Measurements from ENCODE around the gene SDHAF4. TPM values are rescaled to one million over a fixed set of nuclear protein-coding genes. Genes with fewer than 3 reads are reported as not detected.

The SDHAF4 gene
- total and polyA plus RNA-seq, 9 donors, result 6.1 to 17.7 (median 9.5) TPM

DNA sequence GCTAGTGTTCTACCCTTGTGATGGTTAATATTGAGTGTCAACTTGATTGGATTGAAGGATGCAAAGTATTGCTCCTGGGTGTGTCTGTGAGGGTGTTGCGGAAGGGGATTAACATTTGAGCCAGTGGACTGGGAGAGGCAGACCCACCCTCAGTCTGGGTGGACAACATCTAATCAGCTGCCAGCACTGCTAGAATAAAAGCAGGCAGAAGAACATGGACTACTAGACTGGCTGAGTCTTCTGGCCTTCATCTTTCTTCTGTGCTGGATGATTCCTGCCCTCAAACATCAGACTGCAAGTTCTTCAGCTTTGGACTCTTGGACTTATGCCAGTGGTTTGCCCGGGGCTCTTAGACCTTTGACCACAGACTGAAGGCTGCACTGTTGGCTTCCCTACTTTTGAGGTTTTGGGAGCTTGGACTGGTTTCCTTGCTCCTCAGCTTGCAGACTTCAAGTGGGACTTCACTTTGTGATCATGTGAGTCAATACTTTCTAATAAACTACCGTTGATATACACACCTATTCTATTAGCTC lies 50.1 kb downstream of the SDHAF4 start:
- no peak for DNase-seq
- no peak overlapping the region for H3K27ac ChIP-seq
- 74 to 91% (median 76%) methylated on average over 3 of the region's 3 CpGs for WGBS, 3 donors
- no peaks in the 10 kb centered on the region for H3K27me3 ChIP-seq
- no peaks in the 10 kb centered on the region for H3K4me1 ChIP-seq (ENCODE audit: insufficient read depth)
- no peaks in the 10 kb centered on the region for H3K9me3 ChIP-seq
- no peak overlapping the region for H3K4me3 ChIP-seq
- intact Hi-C loops (cut with DNase I), result no loop called here
- no peak for TF ChIP-seq EP300 (IDR thresholded peaks at IDR 0.05)
- TF ChIP-seq, protein P1, sequence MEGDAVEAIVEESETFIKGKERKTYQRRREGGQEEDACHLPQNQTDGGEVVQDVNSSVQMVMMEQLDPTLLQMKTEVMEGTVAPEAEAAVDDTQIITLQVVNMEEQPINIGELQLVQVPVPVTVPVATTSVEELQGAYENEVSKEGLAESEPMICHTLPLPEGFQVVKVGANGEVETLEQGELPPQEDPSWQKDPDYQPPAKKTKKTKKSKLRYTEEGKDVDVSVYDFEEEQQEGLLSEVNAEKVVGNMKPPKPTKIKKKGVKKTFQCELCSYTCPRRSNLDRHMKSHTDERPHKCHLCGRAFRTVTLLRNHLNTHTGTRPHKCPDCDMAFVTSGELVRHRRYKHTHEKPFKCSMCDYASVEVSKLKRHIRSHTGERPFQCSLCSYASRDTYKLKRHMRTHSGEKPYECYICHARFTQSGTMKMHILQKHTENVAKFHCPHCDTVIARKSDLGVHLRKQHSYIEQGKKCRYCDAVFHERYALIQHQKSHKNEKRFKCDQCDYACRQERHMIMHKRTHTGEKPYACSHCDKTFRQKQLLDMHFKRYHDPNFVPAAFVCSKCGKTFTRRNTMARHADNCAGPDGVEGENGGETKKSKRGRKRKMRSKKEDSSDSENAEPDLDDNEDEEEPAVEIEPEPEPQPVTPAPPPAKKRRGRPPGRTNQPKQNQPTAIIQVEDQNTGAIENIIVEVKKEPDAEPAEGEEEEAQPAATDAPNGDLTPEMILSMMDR (IDR thresholded peaks at IDR 0.05), result no peak
- no peak for TF ChIP-seq POLR2A (IDR thresholded peaks at IDR 0.05)
- no peaks in the 10 kb centered on the region for H3K36me3 ChIP-seq

DNA sequence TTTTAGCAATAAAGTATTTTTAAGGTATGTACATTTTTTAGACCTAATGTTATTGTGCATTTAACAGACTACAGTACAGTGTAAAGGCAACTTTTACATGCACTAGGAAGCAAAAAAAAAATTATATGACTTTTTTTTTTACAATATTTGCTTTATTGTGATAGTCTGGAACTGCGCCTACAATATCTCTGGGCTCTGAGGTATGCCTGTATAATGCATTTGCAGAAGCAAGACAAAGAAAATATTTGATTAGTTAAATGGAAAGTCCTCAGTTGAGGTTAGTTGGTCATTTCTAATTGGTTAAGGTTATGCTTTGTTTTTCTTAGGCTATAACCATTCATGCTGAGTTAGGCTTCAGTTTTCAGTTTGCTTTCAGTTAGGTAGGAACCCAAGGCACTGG lies 54.0 kb downstream of the SDHAF4 start:
- Histone ChIP-seq H3K27me3 (no peaks in the 10 kb centered on the region), H3K9me3 (no peaks in the 10 kb centered on the region), H3K4me1 (ENCODE audit: insufficient read depth) (no peaks in the 10 kb centered on the region), H3K27ac (no peak overlapping the region), H3K4me3 (no peak overlapping the region), H3K36me3 (no peaks in the 10 kb centered on the region)
- TF ChIP-seq EP300 (IDR thresholded peaks at IDR 0.05), result no peak
- no peak for TF ChIP-seq POLR2A (IDR thresholded peaks at IDR 0.05)
- TF ChIP-seq, protein P1 (IDR thresholded peaks at IDR 0.05), result no peak
- 89 to 96% (median 94%) methylated on average over 1 of the region's 1 CpG for WGBS, 3 donors
- intact Hi-C loops (cut with DNase I), result no loop called here
- no peak for DNase-seq

DNA sequence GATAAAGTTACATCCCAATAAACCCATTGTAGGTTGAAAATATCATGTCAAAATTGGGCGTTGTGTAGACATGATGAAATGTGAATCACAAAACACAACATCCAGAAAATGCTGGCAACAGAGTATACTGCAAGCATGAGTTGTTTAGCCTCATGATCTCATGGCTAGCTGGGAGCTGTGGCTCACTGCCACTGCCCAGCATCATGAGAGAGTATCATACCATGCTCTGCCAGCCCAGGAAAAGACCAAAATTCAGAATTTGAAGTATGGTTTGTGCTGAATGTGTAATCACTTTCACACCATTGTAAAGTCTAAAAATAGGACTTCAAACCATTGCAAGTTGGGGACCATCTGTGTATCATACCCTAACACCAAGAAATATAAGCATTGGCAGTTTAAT lies 55.7 kb downstream of the SDHAF4 start:
- H3K27ac ChIP-seq, result no peak overlapping the region
- TF ChIP-seq, protein P1 (IDR thresholded peaks at IDR 0.05), result no peak
- TF ChIP-seq POLR2A (IDR thresholded peaks at IDR 0.05) (no peak), EP300 (IDR thresholded peaks at IDR 0.05) (no peak)
- H3K36me3 ChIP-seq, result no peaks in the 10 kb centered on the region
- intact Hi-C loops (cut with DNase I), result no loop called here
- H3K4me3 ChIP-seq, result no peak overlapping the region
- no peaks in the 10 kb centered on the region for H3K9me3 ChIP-seq
- H3K4me1 ChIP-seq (ENCODE audit: insufficient read depth), result no peaks in the 10 kb centered on the region
- no peak for DNase-seq
- 60 to 92% (median 71%) methylated on average over 1 of the region's 1 CpG for WGBS, 3 donors
- H3K27me3 ChIP-seq, result no peaks in the 10 kb centered on the region

DNA sequence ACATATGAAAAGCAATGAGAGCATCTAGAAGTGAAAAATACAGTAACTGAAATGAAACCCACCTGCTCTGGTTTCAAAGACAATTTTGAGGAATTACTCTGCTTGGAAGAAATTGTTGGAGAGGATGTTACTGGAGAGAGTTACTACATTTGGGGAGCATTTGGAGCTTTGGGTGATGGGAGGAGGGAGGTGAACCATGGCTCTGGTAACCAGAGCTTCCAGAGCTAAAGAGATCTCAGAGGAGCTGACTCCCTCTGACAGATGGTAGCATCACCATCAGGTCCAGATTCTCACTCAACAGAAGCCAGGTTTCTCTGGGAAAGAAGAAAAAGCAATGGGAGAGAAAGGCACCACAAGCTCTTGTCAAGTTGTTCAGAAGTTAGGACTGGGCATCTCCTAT lies 58.7 kb downstream of the SDHAF4 start:
- TF ChIP-seq EP300 (IDR thresholded peaks at IDR 0.05), result no peak
- TF ChIP-seq, protein P1 (IDR thresholded peaks at IDR 0.05), result no peak
- no peak for TF ChIP-seq POLR2A (IDR thresholded peaks at IDR 0.05)
- intact Hi-C loops (cut with DNase I), result no loop called here
- Histone ChIP-seq H3K4me3 (no peak overlapping the region), H3K9me3 (no peaks in the 10 kb centered on the region), H3K27ac (no peak overlapping the region), H3K36me3 (no peaks in the 10 kb centered on the region), H3K27me3 (no peaks in the 10 kb centered on the region), H3K4me1 (ENCODE audit: insufficient read depth) (no peaks in the 10 kb centered on the region)
- DNase-seq, result no peak
